Subcutaneous abdominal adipose tissue (tissue), 5 donors: Measurements from ENCODE around the gene GOSR2.
"Not testable (repeated sequence)": the region's sequence is repeated elsewhere in the genome, so short reads cannot be mapped to it uniquely, and the experiment has no call there.

Experiments used
- H3K27ac ChIP-seq: one replicate; pipeline ENCODE4 v1.7.0; 2013; ENCODE audit warnings: low read depth, mild to moderate bottlenecking, inconsistent platforms, low read length, moderate library complexity
- H3K27me3 ChIP-seq, 5 donors: one replicate each; pipeline ENCODE4 v1.7.0; 2013; ENCODE audit warnings: low read length in 5 of 5, inconsistent platforms in 1 of 5; ENCODE audit not compliant: control insufficient read depth in 5 of 5, insufficient read depth in 4 of 5
- H3K36me3 ChIP-seq, 5 donors: one replicate each; pipeline ENCODE4 v1.7.0; 2013; ENCODE audit warnings: low read length in 5 of 5; ENCODE audit not compliant: control insufficient read depth in 5 of 5, insufficient read depth in 5 of 5
- H3K4me1 ChIP-seq, 5 donors: one replicate each; pipeline ENCODE4 v1.7.0; 2013; ENCODE audit warnings: low read length in 5 of 5, mild to moderate bottlenecking in 3 of 5, moderate library complexity in 1 of 5; ENCODE audit not compliant: control insufficient read depth in 5 of 5, insufficient read depth in 5 of 5
- H3K4me3 ChIP-seq, 5 donors: one replicate each; pipeline ENCODE4 v1.7.0; 2013; ENCODE audit warnings: low read length in 5 of 5, low read depth in 1 of 5
- H3K9ac ChIP-seq, 5 donors: one replicate each; pipeline ENCODE4 v1.7.0; 2013; ENCODE audit warnings: low read length in 5 of 5, mild to moderate bottlenecking in 4 of 5, moderate library complexity in 3 of 5
- H3K9me3 ChIP-seq, 5 donors: one replicate each; pipeline ENCODE4 v1.7.0; 2013; ENCODE audit warnings: low read length in 5 of 5; ENCODE audit not compliant: control insufficient read depth in 5 of 5
- donor health status: healthy.
- donor health status: healthy.
- donor health status: healthy.
- donor health status: healthy.
- donor health status: healthy.

The GOSR2 gene

DNA sequence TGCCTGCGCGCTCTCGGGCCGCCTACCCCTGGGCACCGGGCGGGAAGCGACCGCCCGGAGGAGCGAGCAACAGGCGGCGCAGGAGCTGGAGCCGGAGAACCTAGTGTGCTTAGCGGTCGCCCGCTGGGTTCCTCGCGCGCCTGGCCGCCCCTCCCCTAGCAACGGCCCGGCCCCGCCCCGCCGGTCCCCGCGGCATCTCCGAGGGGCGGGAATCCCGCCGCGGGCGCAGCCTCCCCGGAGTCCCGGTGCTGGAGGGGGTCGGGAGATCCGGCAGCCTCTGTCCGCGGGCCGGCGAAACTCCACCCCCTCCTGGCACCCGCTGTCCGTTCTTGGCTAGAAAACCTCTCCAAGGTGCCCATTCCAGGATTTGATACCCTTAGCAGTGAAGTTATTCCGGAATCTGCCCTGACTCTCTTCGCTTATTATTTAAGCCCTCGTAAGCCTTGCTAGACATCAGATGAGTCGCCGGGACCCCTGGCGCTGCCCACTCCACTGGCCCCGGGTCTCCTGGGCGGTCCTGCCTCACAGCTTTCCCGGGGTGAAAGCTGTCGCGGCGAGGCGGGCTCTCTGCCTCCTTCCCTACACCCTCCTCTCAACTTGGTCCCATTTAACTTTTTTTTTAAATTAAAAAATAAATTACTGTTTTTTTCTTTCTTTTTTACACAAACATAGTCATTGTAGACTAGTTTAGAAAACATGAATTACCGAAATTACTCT is 56.3 kb downstream of the GOSR2 start, which contains the start of gene RPRML:
TSS of gene RPRML (minus strand) at position 107 of the 717 bp plus-strand sequence. CDS start 246 bp downstream, outside the sequence.
- Histone ChIP-seq H3K36me3 (no peaks in the 10 kb centered on the region), H3K27ac (no peak within 1 kb of the TSS), H3K9me3 (peaks cover 0 to 4% (median 0%) of the 10 kb centered on the region in 5 donors), H3K9ac (peak within 1 kb of the TSS in 1 of 5 donors; percentile 20), H3K4me1 (peaks cover 0 to 19% (median 19%) of the 10 kb centered on the region in 5 donors), H3K27me3 (peaks cover 20 to 41% (median 34%) of the 10 kb centered on the region in 5 donors), H3K4me3 (peak within 1 kb of the TSS in 4 of 5 donors; percentile 61 to 79 (median 68))

DNA sequence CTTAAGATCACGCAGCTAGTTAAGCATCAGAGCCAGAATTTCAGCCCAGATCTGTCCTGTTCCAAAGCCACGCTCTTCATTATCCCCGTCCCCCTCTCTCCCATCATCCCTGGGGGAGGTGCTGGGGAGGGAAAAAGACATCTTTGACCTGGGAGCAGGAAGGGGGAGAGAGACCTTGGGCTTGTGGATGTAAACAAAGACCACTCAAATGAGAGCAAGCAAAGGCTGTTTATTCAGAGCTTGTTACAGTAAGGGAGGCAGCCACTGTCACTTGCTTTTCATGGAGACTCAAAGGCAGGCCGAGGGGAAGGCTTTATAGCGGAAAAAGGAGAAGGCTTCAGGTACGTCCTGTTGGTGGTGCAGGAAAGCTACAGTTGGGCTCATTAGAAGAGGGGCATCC is 59.6 kb downstream of the GOSR2 start:
- Histone ChIP-seq H3K27ac (no peak overlapping the region), H3K36me3 (no peaks in the 10 kb centered on the region), H3K4me3 (no peak overlapping the region), H3K4me1 (peaks cover 0 to 19% (median 19%) of the 10 kb centered on the region in 5 donors), H3K27me3 (peaks cover 14 to 28% (median 23%) of the 10 kb centered on the region in 5 donors), H3K9me3 (peaks cover 0 to 4% (median 0%) of the 10 kb centered on the region in 5 donors), H3K9ac (no peak overlapping the region)

DNA sequence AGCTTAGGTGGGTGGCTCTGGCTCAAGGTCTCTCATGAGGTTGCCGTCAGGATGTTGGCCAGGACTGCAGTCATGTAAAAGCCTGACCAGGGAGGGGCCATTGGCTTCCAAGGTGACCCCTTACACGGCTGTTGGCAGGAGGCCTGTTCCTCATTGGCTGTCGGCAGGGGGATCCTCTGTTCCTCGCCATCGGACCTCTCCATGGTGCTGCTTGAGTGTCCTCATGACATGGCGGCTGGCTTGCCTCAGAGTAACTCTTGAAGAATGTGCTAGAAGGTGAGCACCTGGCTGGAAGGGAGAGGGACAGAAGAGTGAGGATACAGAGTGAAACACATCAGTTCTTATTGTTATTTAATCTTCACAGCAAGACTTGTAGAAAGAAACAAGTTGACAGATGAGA is 60.8 kb downstream of the GOSR2 start:
- Histone ChIP-seq H3K9me3 (peaks cover 0 to 4% (median 0%) of the 10 kb centered on the region in 5 donors), H3K4me3 (no peak overlapping the region), H3K36me3 (no peaks in the 10 kb centered on the region), H3K4me1 (peaks cover 0 to 9% (median 8%) of the 10 kb centered on the region in 5 donors), H3K27me3 (peaks cover 2 to 17% (median 12%) of the 10 kb centered on the region in 5 donors), H3K27ac (no peak overlapping the region), H3K9ac (no peak overlapping the region)

DNA sequence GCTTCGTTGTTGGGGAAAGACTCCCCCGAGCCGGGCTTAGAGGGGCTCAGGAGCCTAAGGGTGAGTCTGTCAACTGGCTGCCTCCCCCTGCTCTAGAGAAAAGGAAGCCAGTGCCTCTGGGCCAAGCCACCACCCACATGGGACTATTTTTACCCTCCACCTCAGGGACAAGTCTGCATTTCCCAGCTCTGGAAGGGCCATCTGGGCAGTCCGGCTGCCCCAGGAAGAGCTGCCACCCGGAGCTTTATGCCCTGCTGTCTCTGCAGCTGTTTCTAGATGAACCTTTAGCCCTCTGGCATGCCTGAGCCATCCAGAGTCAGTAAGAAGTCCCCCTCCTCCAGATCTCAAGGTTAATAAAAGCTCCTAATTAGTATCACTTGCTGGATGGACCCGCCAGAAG is 61.4 kb downstream of the GOSR2 start:
- Histone ChIP-seq H3K36me3 (no peaks in the 10 kb centered on the region), H3K27me3 (peaks cover 0 to 16% (median 11%) of the 10 kb centered on the region in 5 donors), H3K27ac (no peak overlapping the region), H3K4me1 (peaks cover 0 to 3% (median 3%) of the 10 kb centered on the region in 5 donors), H3K4me3 (no peak overlapping the region), H3K9ac (no peak overlapping the region), H3K9me3 (peaks cover 0 to 4% (median 0%) of the 10 kb centered on the region in 5 donors)

DNA sequence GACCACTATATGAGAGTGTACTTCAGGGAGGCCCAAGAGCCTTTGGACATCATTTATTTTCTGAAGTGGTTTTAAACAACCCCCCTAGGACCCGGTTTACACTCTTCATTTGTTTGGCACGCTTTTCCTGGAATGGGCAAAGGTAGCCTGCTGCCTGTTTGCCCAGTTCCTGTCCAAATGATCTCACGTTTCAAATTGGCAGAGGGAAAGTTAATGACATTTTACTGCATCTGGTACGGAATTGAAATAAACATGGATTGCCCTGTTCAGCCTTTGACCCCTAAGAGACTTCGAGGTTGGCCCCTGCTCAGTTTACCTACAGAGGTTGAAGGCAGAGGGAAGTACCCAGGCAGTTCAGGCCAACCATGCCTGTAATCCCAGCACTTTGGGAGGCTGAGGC is 61.9 kb downstream of the GOSR2 start:
- no peak overlapping the region for H3K4me3 ChIP-seq
- no peak overlapping the region for H3K9ac ChIP-seq

DNA sequence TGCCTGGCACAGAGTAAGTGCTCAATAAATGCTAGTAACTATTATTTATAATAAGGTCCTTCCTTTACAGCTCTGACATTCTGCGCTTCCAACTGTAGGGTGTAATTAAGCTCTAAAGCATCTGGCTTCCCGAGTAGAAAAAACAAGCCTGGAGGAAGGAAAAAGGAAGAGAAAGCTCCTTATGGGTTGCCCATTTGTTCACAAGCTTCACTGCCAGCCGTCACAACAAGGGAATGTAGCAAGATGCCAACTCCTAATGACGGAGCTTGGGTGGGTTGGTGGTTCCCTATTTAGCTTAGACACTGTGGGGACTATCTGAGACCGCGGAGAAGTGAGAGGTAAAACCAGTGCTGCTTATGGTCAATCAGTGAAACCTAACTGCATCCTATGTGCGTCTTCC is 63.4 kb downstream of the GOSR2 start:
- H3K9ac ChIP-seq, result no peak overlapping the region
- H3K27ac ChIP-seq, result no peak overlapping the region
- no peaks in the 10 kb centered on the region for H3K36me3 ChIP-seq
- no peaks in the 10 kb centered on the region for H3K4me1 ChIP-seq
- peaks cover 0 to 4% (median 0%) of the 10 kb centered on the region in 5 donors for H3K9me3 ChIP-seq
- peaks cover 0 to 12% (median 6%) of the 10 kb centered on the region in 5 donors for H3K27me3 ChIP-seq
- H3K4me3 ChIP-seq, result no peak overlapping the region

More for the DNA sequence above, 61.9 kb downstream of the GOSR2 start:
- H3K27me3 ChIP-seq, result peaks cover 0 to 17% (median 10%) of the 10 kb centered on the region in 5 donors
- no peak overlapping the region for H3K27ac ChIP-seq
- H3K36me3 ChIP-seq, result no peaks in the 10 kb centered on the region
- peaks cover 0 to 4% (median 0%) of the 10 kb centered on the region in 5 donors for H3K9me3 ChIP-seq
- H3K4me1 ChIP-seq, result no peaks in the 10 kb centered on the region

DNA sequence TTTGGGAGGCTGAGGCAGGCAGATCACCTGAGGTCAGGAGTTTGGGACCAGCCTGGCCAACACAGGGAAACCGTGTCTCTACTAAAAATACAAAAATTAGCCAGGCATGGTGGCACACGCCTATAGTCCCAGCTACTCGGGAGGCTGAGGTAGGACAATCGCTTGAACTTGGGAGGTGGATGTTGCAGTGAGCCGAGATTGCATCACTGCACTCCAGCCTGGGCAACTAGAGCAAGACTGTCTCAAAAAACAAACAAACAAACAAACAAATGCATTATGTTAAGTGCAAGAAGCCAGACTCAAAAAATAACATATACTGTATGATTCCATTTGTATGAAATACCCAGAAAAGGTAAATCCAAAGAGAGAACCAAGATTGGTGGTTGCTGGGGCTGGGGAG is 65.0 kb downstream of the GOSR2 start:
- not testable (repeated sequence) for H3K9ac ChIP-seq, H3K36me3 ChIP-seq, H3K27me3 ChIP-seq, H3K27ac ChIP-seq, H3K4me1 ChIP-seq, H3K9me3 ChIP-seq, H3K4me3 ChIP-seq

DNA sequence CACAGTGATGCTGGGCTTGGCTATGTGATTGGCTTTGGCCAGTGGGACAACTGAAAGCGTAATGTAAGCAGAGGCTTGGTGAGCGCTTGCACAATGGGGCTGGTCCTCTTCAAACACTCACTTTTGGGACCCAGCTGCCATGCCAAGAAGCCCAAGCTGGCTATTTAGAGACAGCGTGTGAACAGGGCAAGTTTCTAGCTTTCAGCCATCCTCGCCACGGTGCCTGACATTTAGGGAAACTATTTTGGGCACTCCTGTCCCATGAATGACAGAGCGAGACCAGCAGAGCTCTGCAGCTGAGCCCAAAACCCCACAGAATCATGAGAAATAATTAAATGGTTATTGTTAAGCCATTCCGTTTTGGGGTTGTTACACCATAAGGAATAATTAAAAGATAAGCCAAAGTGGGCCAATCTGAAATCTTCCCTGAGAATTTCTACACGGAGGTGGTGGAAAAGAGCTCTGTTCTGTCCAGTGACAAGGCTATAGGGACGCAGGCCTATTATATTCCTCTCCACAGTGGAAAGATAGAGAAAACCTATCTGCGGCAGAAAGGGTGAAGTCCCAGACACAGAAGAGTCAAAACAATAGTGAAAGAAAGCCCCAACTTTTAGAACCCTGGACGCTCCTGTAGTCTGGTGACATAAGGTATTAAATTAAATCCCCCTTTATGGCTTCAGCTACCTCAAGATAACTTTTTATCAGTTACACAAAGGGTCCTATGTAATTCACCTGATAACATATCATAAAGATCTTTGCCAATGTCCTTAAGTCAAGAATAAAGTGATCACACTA is 66.9 kb downstream of the GOSR2 start:
- no peaks in the 10 kb centered on the region for H3K9me3 ChIP-seq
- no peaks in the 10 kb centered on the region for H3K36me3 ChIP-seq
- H3K4me3 ChIP-seq, result no peak overlapping the region
- no peak overlapping the region for H3K9ac ChIP-seq
- peaks cover 0 to 3% (median 2%) of the 10 kb centered on the region in 5 donors for H3K27me3 ChIP-seq
- no peaks in the 10 kb centered on the region for H3K4me1 ChIP-seq
- no peak overlapping the region for H3K27ac ChIP-seq

DNA sequence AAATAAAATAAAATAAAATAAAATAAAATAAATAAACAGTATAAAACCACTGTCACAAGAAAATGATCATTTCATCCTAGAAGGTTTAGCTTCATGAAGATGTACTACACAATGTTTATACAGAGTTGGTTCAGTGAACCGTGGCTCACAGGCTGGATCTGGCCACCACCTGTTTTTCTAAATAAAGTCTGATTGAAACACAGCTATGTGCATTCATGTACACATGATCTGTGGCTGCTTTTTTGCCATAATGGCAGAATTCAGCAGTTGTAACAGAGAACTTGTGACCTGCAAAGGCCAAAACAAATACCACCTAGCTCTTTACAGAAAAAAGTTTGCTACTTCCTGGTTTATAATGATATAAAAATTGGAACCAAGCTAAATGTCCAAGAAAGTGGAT is 68.7 kb downstream of the GOSR2 start:
- no peaks in the 10 kb centered on the region for H3K9me3 ChIP-seq
- no peak overlapping the region for H3K9ac ChIP-seq
- H3K4me1 ChIP-seq, result no peaks in the 10 kb centered on the region
- H3K36me3 ChIP-seq, result no peaks in the 10 kb centered on the region
- H3K4me3 ChIP-seq, result no peak overlapping the region
- H3K27me3 ChIP-seq, result peaks cover 0 to 3% (median 2%) of the 10 kb centered on the region in 5 donors
- H3K27ac ChIP-seq, result no peak overlapping the region
